ENCODE results near the gene LUC7L2. TPM values are rescaled to one million over a fixed set of nuclear protein-coding genes. Genes with fewer than 3 reads are reported as not detected.

LUC7L2 gene
- total and polyA plus RNA-seq, 9 of the 15 experiments (the other 6 are each of a cell fraction or from before 2014, with no cell fraction given): 56.1 to 207 (median 141) TPM

GRCh38 chr7:139456511-139456910 lies 96.8 kb downstream of the LUC7L2 start:
- H3K9ac ChIP-seq (ENCODE audit: insufficient read depth in 1 of 2, low read depth in 2 of 2, low read length in 2 of 2): no peak overlapping the region
- H3K4me2 ChIP-seq (ENCODE audit: insufficient read depth, low read length): no peak overlapping the region
- TF ChIP-seq SMAD4 (CRISPR knock-in tag; conservative IDR thresholded peaks at IDR 0.05) (no peak), ZFP91 (CRISPR knock-in tag; IDR thresholded peaks at IDR 0.05) (no peak), ARID1B (IDR thresholded peaks at IDR 0.05) (no peak), ARID4B (CRISPR knock-in tag; IDR thresholded peaks at IDR 0.05) (peak; percentile 17; the same call in 1 of the 2 replicates), COPS2 (conservative IDR thresholded peaks at IDR 0.05) (no peak), MTF1 (CRISPR knock-in tag; IDR thresholded peaks at IDR 0.05; ENCODE audit: borderline replicate concordance) (no peak), ZNF253 (CRISPR knock-in tag; conservative IDR thresholded peaks at IDR 0.05) (no peak), FOXM1 (IDR thresholded peaks at IDR 0.05; ENCODE audit: low read depth) (no peak), FOXM1 (CRISPR knock-in tag; IDR thresholded peaks at IDR 0.05; ENCODE audit: low read depth) (no peak), DPF2 (IDR thresholded peaks at IDR 0.05) (no peak), ARNT (IDR thresholded peaks at IDR 0.05) (no peak), MIER1 (IDR thresholded peaks at IDR 0.05; ENCODE audit: low read depth) (no peak), GATA2 (CRISPR knock-in tag; IDR thresholded peaks at IDR 0.05) (no peak), ZKSCAN1 (IDR thresholded peaks at IDR 0.05; ENCODE audit: low read depth, low read length) (peak; percentile 75; the same call in 1 of the 2 replicates), DLX4 (CRISPR knock-in tag; IDR thresholded peaks at IDR 0.05) (no peak), ZNF121 (CRISPR knock-in tag; conservative IDR thresholded peaks at IDR 0.05) (peak; percentile 97), XRCC5 (IDR thresholded peaks at IDR 0.05; ENCODE audit: low read depth, low read length) (no peak), CCAR2 (IDR thresholded peaks at IDR 0.05; ENCODE audit: low read depth, low read length) (no peak), RB1 (IDR thresholded peaks at IDR 0.05; ENCODE audit: low read depth) (no peak), ZFPM2 (CRISPR knock-in tag; IDR thresholded peaks at IDR 0.05) (no peak)

More at GRCh38 chr7:139456511-139456910, 96.8 kb downstream of the LUC7L2 start:
- CTCF ChIA-PET (ENCODE audit: low intra/inter-chr PET ratio): no interaction called here
- Histone ChIP-seq H3K36me3 (ENCODE audit: control insufficient read depth, insufficient read depth, low read length) (no peaks in the 10 kb centered on the region), H3K27ac (ENCODE audit: extremely low read depth, low read depth, low read length) (no peak overlapping the region), H3K79me2 (ENCODE audit: control insufficient read depth, insufficient read depth, low read length) (no peaks in the 10 kb centered on the region), H3K9me1 (ENCODE audit: control insufficient read depth, insufficient read depth, low read length) (no peaks in the 10 kb centered on the region), H3K4me3 (no peak overlapping the region), H3K27me3 (ENCODE audit: control insufficient read depth in 2 of 2, insufficient read depth in 2 of 2, low read length in 2 of 2) (peaks cover 2 to 42% of the 10 kb centered on the region in 2 experiments; a peak in 2 of 5 replicates), H4K20me1 (replicated peaks; ENCODE audit: control insufficient read depth, insufficient read depth, low read length) (no peaks in the 10 kb centered on the region), H3K4me1 (replicated peaks in 1 of 2; ENCODE audit: control insufficient read depth in 2 of 2, insufficient read depth in 2 of 2, low read length in 2 of 2) (peaks cover 19 to 22% of the 10 kb centered on the region in 2 experiments; a peak in 4 of 5 replicates), H3K9me3 (replicated peaks; ENCODE audit: control insufficient read depth, insufficient read depth, low read depth, low read length) (no peaks in the 10 kb centered on the region), H2AFZ (ENCODE audit: low read depth, low read length) (peak overlapping the region; percentile 81)
- FAIRE-seq (no peak), ATAC-seq (no peak), DNase-seq (ENCODE audit: extremely low read depth in 1 of 4, low spot score in 3 of 4) (no peak)
- in situ Hi-C loops (cut with MboI): no loop called here
- intact Hi-C loops (cut with micrococcal nuclease): no loop called here
- WGBS (ENCODE audit: insufficient coverage, low coverage, missing lambda C conversion rate): 51% methylated on average over 8 of the region's 8 CpGs
- BruUV-seq (replicated peaks): no TSS peak
- POLR2A ChIA-PET: interaction anchor here (1.0 to 1.1 kb wide), 3 partner anchors 9 to 14 kb away, joined by 3 to 5 read pairs (median 4); no protein-coding TSS in a partner anchor
